Spinal cord (tissue), 10 donors: ENCODE data around the gene RAPSN. TPM values are rescaled to one million over a fixed set of nuclear protein-coding genes. Genes with fewer than 3 reads are reported as not detected.

Experiments used
- DNase-seq, 6 donors: peaks; one replicate each; pipeline versions ENCODE4 v3.0.0 to v3.0.0-alpha.2; 2013 to 2015; ENCODE audit warnings: low spot score in 6 of 6, low read depth in 4 of 6
- H3K27ac ChIP-seq: one replicate; pipeline ENCODE4 v1.5.1; 2013; ENCODE audit warnings: low read depth, low read length, control low read depth
- H3K27me3 ChIP-seq: one replicate; pipeline ENCODE4 v1.6.1; 2013; ENCODE audit warnings: low read length; ENCODE audit not compliant: control insufficient read depth, insufficient read depth
- H3K36me3 ChIP-seq: one replicate; pipeline ENCODE4 v1.6.1; 2013; ENCODE audit warnings: low read length; ENCODE audit not compliant: control insufficient read depth, insufficient read depth
- H3K4me1 ChIP-seq: one replicate; pipeline ENCODE4 v1.6.1; 2013; ENCODE audit warnings: low read length; ENCODE audit not compliant: control insufficient read depth, insufficient read depth
- H3K4me3 ChIP-seq: one replicate; pipeline ENCODE4 v1.5.1; 2013; ENCODE audit warnings: low read depth, low read length, control low read depth
- H3K9me3 ChIP-seq: one replicate; pipeline ENCODE4 v1.6.1; 2013; ENCODE audit warnings: low read length; ENCODE audit not compliant: control insufficient read depth, insufficient read depth
- WGBS: methylation state at CpG from one replicate; pipeline ENCODE4 v1.1.5; 2013; ENCODE audit warnings: missing lambda C conversion rate; ENCODE audit not compliant: insufficient coverage; 5-methylcytosine and 5-hydroxymethylcytosine counted together
- polyA plus RNA-seq, 2 donors: library from polyadenylated mRNA; unstranded; fragments of 120-200 nt; gene quantifications; one replicate each; pipeline ENCODE4 v1.2.1, GENCODE V29; 2013; ENCODE audit not compliant: insufficient read length in 2 of 2
- total RNA-seq, 2 donors: library from RNA; depleted of rRNA in 1 of 2; stranded (reverse); fragments of 120-200 nt in 1 of 2; fragments of >200 nt in 1 of 2; gene quantifications; one replicate each; pipeline versions ENCODE4 v1.2.3 to v1.2.4, GENCODE V29; 2013 to 2014
- donor health status: healthy.

RAPSN gene
- total and polyA plus RNA-seq, 4 donors: 0.11 to 0.18 TPM; not detected in 2

DNA sequence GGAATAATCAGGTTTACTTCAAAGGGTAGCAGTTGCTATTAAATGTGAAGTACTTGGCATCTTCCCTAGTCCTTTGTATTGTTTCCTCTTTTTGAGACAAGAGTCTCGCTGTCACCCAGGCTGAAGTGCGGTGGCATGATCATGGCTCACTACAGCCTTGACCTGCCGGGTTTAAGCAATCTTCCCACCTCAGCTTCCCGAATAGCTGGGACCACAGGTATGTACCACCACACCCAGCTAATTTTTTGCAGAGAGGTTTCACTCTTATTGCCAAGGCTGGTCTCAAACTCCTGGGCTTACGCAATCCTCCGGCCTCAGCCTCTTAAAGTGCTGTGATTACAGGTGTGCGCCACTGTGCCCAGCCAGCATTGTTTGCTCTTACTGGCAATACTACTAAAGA, 36.2 kb upstream of the RAPSN start:
- H3K27me3 ChIP-seq: no peaks in the 10 kb centered on the region
- WGBS: 98% methylated on average over 7 of the region's 7 CpGs
- no peak overlapping the region for H3K27ac ChIP-seq
- peaks cover 44% of the 10 kb centered on the region for H3K36me3 ChIP-seq
- no peaks in the 10 kb centered on the region for H3K9me3 ChIP-seq
- H3K4me3 ChIP-seq: no peak overlapping the region
- no peak for DNase-seq
- no peaks in the 10 kb centered on the region for H3K4me1 ChIP-seq

DNA sequence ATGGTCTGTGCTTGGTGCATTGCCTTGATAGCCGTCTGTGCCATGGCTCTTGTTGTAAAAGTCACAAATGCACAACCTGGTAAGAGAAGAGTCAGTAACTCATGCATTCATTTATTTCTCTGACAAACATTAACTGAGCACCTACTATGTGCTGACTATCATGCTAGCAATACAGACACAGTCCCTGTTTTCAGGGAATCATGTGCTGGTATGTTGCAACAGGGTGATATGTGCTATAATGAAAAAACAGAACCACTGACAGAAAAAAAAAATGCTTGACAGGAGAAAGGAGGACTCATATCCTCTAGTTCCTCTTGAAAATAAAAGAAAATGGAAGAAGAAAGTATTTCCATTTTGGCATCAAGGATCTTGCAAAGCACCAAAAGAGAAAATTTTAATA, 34.5 kb upstream of the RAPSN start:
- Histone ChIP-seq H3K9me3 (no peaks in the 10 kb centered on the region), H3K4me1 (no peaks in the 10 kb centered on the region), H3K27me3 (no peaks in the 10 kb centered on the region), H3K36me3 (peaks cover 54% of the 10 kb centered on the region), H3K4me3 (no peak overlapping the region), H3K27ac (no peak overlapping the region)
- 100% methylated on average over 1 of the region's 1 CpG for WGBS
- no peak for DNase-seq

DNA sequence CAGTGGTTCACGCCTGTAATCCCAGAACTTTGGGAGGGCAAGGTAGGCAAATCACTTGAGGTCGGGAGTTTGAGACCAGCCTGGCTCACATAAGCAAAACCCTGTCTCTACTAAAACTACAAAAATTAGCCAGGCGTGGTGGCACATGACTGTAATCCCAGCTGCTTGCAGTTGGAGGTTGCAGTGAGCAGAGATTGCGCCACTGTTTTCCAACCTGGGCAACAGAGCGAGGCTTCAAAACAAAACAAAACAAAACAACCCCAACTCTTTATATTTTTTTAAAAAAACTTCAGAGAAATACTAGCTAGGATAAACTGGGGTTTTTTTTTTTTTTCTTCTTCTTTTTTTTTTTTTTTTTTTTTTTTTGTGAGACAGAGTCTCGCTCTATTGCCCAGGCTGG, 31.8 kb upstream of the RAPSN start:
- H3K9me3 ChIP-seq: no peaks in the 10 kb centered on the region

DNA sequence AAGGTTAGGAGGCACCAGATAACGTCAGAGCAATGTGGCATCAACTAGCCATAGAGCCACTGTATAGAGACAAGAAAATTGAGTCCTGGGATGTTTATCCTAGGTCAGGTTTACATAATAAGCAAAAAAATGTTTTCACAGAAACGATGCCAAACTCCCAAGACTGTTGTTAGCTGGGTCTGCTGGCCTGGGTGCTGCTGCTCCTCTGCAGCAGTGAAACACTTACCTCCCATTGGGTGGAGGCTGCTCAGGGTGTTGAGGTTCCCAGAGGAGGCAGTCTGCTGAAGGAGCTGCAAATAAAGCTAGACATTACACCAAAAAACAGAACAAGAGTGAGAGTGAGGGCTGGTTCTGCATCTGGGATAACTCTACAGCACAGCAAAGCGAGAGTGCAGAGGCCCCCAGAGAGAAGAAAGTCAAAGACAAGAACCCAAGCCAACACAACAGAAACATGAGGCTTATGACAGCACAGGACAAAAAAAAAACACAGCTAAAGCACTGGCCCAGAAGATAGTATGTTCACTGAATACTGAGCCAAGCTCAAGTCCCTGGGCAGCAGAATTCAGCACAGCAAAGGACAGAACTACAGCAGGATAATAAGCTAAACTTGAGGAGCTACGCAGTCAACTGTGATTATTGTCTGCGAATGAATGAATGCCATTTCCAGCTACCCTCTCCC, 29.9 kb upstream of the RAPSN start:
- Histone ChIP-seq H3K36me3 (peaks cover 64% of the 10 kb centered on the region), H3K9me3 (no peaks in the 10 kb centered on the region), H3K4me3 (no peak overlapping the region), H3K27ac (no peak overlapping the region), H3K27me3 (no peaks in the 10 kb centered on the region), H3K4me1 (no peaks in the 10 kb centered on the region)
- no peak for DNase-seq
- 93% methylated on average over 3 of the region's 5 CpGs for WGBS

More for the DNA sequence above, 31.8 kb upstream of the RAPSN start:
- peaks cover 74% of the 10 kb centered on the region for H3K36me3 ChIP-seq
- no peak overlapping the region for H3K27ac ChIP-seq
- H3K4me3 ChIP-seq: no peak overlapping the region
- no peak for DNase-seq
- no peaks in the 10 kb centered on the region for H3K27me3 ChIP-seq
- H3K4me1 ChIP-seq: no peaks in the 10 kb centered on the region
- WGBS: 100% methylated on average over 1 of the region's 6 CpGs

DNA sequence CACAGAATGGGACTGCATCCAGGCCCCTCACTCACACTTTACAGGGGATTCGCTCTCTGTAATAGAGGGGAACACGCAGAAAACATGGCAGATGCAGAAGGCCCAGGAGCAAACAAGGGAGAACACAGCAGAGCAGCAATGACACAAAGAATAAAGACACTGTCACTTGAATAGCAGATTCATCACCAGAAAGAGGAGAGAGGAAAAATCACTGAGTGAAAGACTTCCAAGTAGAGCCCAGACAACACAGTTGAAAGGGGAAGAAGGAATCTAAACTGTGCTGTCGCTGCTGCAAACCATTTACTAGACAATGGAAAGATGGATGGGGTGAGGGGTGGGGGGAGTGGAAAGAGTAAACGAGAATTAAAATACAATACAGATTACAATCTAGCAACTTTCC, 28.8 kb upstream of the RAPSN start:
- no peak overlapping the region for H3K4me3 ChIP-seq
- WGBS: 57% methylated on average over 1 of the region's 4 CpGs
- H3K36me3 ChIP-seq: peaks cover 58% of the 10 kb centered on the region
- H3K27ac ChIP-seq: no peak overlapping the region
- no peaks in the 10 kb centered on the region for H3K27me3 ChIP-seq
- no peaks in the 10 kb centered on the region for H3K4me1 ChIP-seq
- no peaks in the 10 kb centered on the region for H3K9me3 ChIP-seq
- DNase-seq: no peak

DNA sequence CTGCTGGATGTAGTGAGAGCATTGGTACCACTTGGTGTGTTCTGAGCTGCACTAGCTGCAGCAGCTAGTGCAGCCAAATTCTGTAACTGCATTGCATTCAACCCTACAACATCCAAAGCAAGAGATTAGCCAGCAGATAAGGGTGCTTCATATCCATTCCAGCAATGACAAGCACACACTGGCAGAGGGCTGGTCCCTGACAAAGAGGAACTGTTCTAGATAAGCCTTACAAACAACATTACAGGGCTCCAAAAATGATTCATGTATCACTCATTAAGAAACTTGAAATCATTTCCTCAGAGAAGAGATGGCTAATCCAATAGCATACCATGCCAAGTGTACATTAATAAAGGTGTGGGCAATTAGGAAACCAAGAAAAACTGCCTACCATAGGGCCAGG, 28.4 kb upstream of the RAPSN start:
- peaks cover 61% of the 10 kb centered on the region for H3K36me3 ChIP-seq
- no peaks in the 10 kb centered on the region for H3K9me3 ChIP-seq
- no peak for DNase-seq
- H3K27ac ChIP-seq: no peak overlapping the region
- no peaks in the 10 kb centered on the region for H3K27me3 ChIP-seq
- H3K4me1 ChIP-seq: no peaks in the 10 kb centered on the region
- H3K4me3 ChIP-seq: no peak overlapping the region

DNA sequence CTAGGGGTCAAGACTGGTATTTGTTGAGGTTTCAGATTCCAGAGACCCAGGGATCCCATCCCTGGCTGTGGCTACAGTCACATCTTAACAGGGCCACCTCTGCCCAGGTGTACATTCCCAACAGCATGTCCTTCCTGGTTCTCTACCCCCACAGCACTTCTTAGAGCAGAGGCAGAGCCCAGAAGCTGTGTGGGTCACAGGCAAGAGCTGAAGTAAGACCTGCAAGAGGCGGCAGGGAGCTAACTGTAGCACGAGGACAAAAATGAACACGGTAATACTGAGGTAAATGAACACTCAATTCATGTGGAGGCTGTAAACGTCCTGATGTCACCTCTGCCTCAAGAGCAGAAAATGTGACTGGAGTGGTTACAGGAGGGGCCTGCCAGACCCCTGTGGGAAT, 21.7 kb upstream of the RAPSN start:
- Histone ChIP-seq H3K36me3 (peaks cover 43% of the 10 kb centered on the region), H3K9me3 (no peaks in the 10 kb centered on the region), H3K27me3 (no peaks in the 10 kb centered on the region), H3K4me1 (peaks cover 23% of the 10 kb centered on the region), H3K4me3 (no peak overlapping the region), H3K27ac (no peak overlapping the region)
- 93% methylated on average over 4 of the region's 4 CpGs for WGBS
- no peak for DNase-seq

DNA sequence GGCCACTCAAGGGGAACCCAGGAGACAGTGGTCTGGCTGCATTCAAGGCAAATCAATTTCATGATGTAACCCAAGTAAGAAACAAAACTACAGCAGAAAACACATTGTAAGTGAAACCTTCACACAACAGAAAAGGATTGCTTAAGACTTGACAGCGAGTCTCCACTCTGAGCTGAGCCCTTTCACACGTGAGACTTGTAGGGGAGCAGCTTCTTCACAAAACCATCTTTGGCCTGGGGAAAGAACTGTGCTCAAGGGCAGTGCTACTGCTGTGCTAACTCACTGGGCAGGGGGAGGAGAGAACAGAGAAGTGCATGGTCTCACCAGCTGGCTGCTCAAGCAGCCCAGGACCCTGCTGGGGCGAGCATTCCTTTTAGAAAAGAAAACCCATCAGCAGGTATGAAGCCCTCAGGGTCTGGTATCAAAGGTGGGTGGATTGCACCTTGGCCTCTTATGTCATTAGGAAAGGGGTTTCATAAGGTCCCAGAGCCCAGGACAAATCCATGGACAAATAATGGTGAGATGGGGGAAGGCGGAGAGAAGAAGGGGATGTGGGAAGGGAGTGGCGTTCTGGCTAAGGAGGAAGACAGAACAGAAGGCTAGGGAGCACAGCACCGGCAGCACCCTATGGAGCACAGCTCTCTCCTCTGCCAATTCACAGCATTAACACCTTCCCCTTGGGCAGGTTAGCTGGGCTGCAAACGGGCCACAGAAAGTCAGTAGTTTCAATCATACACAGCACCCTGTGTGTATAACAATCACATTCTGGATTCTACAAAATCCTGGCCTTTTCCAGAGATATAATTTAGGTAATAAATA, 20.6 kb upstream of the RAPSN start:
- Histone ChIP-seq H3K4me3 (no peak overlapping the region), H3K27ac (peak overlapping the region; percentile 70), H3K36me3 (peaks cover 39% of the 10 kb centered on the region), H3K4me1 (peaks cover 29% of the 10 kb centered on the region), H3K27me3 (no peaks in the 10 kb centered on the region), H3K9me3 (no peaks in the 10 kb centered on the region)
- WGBS: 78% methylated on average over 5 of the region's 7 CpGs
- peak in 1 of 6 donors; percentile 8 for DNase-seq

DNA sequence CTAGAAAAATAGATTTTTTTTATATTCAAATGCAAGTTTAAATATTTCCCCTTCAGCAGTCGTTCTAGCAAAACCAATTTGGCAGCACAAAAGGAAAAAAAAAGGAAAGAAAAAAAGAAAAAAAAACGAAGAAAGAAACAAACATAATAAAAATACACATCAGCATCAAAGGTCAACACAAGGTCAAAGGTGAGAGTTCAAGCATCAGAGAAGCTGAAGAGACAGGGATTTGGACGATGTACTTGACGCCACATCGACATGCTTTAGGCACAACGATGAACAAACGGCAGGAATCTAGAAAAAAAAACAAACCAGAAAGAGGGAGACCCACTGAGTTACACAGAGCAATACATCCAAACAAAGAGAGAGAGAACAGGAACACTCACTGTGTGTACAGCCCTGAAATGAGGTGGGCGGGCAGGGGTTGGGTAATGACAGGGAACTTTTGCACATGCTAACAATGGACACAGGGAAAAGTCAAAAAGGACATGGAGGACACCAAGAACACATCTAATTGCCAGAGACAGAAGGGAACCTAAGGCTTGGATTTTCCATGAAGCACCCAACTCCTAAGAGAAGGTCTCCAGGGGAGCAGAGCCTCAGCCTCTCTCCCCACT, 19.8 kb upstream of the RAPSN start:
- Histone ChIP-seq H3K27ac (peak overlapping the region; percentile 70), H3K27me3 (no peaks in the 10 kb centered on the region), H3K4me1 (peaks cover 33% of the 10 kb centered on the region), H3K4me3 (no peak overlapping the region), H3K9me3 (no peaks in the 10 kb centered on the region), H3K36me3 (peaks cover 32% of the 10 kb centered on the region)
- 80% methylated on average over 1 of the region's 8 CpGs for WGBS
- peak in 2 of 6 donors; percentile 39 to 46 for DNase-seq
